Stimulated activated CD8-positive, alpha-beta memory T cell treated with anti-CD3 and anti-CD28 coated beads, Interleukin-4, amount 100 ng/mL, for 24 hours (primary cell): ENCODE data around the gene CTU1.

Experiments used
- DNase-seq: peaks from one replicate; pipeline ENCODE4 v3.0.0-alpha.2; 2020; ENCODE audit warnings: low read depth

CTU1 gene

DNA sequence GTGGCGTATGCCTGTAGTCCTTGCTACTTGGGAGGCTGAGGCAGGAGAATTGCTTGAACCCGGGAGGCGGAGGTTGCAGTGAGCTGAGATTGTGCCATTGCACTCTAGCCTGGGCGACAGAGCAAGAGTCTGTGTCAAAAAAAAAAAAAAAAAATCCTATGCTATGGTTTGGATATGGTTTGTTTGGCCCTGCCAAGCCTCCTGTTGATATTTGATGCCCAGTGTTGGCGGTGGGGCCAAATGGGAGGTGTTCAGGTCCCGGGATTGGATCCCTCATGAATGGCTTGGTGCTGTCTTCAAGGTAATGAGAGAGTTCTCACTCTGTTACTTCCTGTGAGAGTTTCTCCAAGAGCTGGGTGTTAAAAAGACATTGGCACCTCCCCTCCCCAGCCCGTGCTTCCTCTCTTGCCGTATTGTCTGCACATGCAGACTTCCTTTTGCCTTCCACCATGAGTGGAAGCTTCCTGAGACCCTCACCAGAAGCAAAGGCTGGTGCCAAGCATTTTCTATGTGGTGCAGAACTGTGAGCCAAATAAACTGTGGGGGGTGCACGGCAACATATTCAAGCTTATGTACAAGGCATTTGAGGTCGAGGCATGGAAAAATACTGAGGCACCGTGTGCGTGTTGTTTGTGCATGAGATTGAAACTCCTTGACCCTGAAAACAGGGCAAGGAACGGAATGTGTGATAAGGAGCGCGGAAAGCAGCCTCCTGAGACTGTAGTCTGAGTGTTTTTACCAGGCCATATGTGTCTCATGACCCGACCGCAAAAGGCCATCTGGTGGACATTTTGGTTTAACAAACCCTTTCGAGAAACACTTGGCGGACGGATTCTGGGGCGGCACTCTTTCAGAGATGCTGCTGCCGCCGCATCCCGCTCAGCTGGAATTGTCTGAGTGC is 23.8 kb upstream of the CTU1 start:
- no peak for DNase-seq

DNA sequence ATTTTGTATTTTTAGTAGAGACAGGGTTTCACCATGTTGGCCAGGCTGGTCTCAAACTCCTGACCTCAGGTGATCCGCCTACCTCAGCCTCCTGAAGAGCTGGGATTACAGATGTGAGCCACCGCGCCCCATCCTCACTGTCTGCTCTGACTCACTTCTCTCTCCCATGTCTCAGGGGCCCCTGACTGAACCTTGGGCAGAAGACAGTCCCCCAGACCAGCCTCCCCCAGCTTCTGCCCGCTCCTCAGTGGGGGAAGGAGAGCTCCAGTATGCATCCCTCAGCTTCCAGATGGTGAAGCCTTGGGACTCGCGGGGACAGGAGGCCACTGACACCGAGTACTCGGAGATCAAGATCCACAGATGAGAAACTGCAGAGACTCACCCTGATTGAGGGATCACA is 21.5 kb upstream of the CTU1 start:
- no peak for DNase-seq

DNA sequence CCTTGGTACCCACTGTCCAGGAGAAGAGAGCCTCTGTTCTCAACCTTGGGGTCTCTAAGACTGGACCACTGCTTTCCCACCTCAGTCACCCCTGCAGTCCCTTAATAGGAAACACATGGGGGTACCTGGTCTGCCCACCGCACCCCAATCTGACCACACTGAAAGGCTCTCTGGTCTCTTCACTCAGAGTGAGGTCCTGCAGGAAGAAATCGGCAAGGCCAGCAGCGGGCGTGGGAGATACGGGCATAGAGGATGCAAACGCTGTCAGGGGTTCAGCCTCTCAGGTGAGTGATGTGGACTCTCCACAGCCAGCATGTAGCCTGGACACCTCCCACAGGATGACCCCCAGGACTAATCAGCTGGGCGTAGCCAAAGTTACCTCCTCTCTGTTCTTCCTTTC is 20.0 kb upstream of the CTU1 start:
- DNase-seq: no peak

DNA sequence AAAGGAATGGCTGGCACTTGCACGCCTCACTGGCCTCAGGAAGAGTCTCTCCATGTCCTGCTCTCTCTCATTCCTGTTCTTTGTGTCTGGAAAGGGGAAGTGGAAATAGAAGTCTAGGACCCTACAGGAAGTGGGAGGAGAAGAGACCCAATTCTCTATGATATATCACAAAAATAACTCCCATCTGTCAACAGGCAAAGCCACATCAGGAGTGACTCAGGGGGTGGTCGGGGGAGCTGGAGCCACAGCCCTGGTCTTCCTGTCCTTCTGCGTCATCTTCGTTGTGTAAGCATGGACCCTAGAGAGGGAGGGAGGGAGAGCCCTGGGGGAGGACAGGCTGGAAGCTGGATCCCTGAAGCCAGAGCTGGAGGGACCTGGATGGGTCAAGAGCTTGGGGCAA is 19.5 kb upstream of the CTU1 start:
- DNase-seq: no peak

GRCh38 chr19:51127032-51127431 is 18.8 kb upstream of the CTU1 start:
- no peak for DNase-seq

DNA sequence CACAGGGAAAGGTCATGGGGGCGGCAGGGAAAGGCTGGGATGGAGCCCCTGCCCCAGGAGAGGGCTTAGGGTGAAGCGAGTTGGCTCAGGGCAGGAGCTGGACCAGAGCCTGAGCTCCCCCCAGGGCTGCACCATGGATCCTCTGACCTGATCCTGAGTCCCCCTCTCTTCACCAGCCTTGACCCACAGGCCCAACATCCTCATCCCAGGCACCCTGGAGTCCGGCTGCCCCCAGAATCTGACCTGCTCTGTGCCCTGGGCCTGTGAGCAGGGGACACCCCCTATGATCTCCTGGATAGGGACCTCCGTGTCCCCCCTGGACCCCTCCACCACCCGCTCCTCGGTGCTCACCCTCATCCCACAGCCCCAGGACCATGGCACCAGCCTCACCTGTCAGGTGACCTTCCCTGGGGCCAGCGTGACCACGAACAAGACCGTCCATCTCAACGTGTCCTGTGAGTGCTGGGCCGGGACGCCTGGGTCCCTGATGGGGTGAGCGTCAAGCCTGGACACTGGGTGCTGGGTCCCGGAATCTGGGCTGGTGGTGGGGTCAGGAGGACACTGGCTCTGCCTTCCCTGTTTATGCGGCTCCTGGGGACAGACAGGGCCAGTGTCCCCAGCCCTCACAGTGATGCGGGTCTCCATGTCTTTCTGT is 17.3 kb upstream of the CTU1 start:
- DNase-seq: no peak

GRCh38 chr19:51124729-51125128 is 16.5 kb upstream of the CTU1 start, which contains the start of gene SIGLEC9:
Gene SIGLEC9, plus strand, starts transcription at chr19:51124906. Its CDS starts 69 bp downstream, at chr19:51124975.
- DNase-seq: no peak

DNA sequence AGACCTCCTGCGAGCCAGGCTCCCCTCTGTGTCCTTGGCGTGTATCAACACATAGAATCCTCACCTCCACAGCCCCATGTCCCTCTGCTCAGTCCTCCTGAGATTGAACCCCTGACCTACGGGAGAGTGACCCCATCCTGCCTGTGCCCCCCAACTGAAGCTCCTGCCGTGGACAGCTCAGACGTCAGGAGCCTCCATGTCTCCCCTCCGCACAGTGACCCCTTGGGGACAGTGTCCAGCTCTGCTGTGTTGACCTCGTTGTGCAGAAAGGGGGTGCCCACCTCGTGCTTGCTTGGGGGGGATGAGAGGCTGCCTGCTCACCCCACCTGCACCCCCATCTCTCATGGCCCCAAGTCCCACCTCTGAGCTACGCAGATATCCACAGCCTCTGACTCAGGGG is 16.0 kb upstream of the CTU1 start:
- no peak for DNase-seq

DNA sequence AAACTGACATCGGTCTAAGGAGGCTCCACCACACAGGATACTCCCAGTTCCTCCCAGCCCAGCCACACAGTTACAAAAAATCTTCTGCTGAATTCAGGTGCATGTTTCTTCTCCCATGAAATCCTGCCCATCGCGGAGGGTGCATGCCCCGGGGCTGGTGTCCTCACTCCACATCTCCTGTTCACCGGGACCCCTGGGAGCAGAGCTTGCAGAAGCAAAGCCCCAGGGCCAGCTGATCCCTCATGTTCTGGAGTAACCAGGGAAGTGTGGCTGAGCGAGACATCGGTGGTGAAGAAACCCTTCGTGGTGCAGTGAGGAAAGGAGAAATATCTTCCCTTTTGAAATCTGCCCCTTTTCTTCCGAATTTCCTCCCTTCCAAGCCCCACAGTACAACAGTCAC is 15.6 kb upstream of the CTU1 start:
- DNase-seq: no peak

GRCh38 chr19:51123381-51123800 is 15.2 kb upstream of the CTU1 start:
- no peak for DNase-seq

- no peak for DNase-seq
Measured at GRCh38 chr19:51122112-51122981, 14.1 kb upstream of the CTU1 start.

DNA sequence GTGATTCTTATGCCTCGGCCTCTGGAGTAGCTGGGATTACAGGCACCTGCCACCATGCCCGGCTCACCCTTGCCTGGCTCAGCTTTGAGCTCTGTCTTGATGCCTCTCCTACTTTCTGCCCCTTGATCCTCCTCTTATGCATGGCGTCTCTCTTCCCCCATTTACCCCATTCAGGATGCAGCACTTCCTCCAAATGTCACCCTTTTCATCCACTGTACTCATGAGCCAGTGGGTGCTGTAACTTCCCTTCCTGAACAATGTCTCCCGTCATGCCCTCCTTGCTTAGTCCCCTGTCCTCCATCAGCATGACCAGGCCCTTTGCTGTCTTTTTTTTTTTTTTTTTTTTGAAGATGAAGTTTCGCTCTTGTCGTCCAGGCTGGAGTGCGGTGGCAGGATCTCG is 13.0 kb upstream of the CTU1 start:
- no peak for DNase-seq

- no peak for DNase-seq
Measured at GRCh38 chr19:51120160-51120559, 12.0 kb upstream of the CTU1 start.

GRCh38 chr19:51119611-51120010 is 11.4 kb upstream of the CTU1 start:
- no peak for DNase-seq

DNA sequence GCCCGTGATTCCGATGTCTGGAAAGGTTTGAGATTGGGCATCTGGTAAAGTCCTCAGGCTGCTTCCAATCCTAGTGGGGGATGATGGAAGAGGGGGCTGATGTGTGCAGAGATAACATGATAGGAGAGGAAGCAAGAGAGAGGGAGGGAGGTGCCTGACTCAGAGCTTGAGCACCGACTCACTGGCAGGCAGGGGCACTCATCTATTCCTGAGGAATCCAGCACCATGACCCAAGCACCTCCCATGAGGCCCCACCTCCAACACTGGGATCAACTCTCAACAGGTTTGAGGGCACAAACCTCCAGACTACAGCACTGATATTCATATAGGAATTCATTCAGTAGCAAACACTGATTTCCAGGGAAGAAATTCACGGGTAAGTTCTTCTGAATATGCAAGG is 10.9 kb upstream of the CTU1 start:
- no peak for DNase-seq

DNA sequence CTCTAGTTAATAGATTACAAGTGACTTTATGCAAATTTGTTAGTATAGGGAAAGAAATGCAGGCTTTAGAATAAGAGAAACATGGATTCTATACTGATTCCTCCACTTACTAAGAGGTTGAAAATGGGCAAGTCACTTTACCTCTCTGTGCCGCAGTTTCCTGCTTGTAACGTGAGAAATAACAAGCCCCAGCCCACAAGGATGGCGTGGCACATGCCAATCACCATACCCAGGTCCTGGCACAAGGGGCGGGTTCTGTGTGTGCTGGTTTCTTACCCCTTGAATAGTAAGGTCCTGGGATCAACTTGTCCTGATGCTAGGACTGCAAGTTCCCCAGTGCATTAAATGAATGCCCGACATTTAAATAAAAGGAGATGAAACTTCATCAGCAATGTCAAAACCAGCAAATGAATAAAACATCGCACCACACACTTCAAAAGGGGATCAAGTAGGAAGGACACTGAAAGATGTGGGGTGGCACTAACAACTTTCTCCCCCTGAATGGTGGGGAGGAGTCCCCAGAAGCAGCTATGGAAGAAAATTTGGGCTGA is 8.6 kb upstream of the CTU1 start:
- no peak for DNase-seq

DNA sequence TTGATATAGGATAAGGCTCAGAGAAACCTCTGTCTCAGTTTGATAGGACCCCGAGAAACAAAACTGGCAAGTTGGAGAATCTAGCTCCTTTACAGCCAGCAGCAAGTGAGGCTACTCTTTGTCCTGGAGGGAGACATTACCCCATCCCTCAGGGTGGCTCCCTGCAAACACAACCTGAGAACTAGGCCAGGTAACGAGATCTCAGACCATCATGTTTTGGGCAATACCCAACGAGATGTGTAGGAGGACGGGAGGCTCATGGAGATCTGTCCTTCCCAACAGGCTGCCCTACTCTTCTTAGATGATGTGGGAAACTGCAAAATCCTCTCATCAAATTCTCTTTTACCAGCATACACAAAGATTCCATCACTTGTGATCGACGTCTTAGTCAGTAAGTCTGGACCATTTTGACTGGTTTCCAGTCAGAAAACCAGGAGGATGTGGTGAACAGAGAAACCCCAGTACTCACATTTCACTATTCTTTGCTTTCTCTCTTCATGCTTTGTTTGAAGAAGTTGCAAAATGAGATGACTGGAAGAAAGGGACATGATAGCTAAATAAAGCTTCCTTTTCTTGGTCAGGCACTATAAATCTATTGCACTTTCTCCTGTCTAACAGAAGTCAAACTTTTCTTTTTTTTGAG is 6.0 kb upstream of the CTU1 start:
- DNase-seq: no peak

DNA sequence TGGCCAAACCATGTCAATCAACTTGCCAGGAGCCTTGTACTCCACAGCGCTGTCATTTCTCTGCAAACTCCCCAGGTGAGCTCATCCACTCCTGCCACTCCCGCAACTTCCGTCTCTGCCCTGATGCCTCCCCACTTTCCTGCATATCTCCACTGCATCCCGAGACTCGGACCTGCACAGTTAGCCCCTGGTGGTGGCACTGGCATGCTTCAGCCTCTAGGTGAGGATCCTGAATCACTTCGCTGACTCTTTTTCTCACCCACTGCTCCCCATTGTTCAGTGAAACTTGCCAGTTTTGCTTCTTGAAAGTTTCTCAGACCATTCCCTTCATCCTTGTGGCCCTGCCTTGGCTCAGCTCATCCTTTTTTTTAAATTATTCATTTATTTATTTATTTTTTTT is 3.4 kb upstream of the CTU1 start:
- DNase-seq: no peak

GRCh38 chr19:51110666-51110971 is 2.4 kb upstream of the CTU1 start:
- no peak for DNase-seq

DNA sequence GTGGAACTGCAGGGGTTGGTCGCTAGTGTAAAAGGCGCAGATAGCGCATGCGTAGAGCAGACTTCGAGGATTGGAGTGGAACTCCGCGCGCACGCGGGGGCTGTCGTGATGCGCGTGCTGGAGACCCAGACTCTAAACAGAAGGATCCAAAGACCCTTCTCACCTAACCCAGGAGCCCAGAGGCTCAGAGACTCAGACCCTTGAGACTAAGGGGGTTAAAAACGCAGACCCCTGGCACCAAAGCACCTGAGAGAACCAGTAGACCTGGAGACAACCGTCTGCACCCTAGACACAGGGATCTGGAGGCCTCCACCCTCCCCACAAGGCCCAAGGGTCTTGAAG is 567 bp upstream of the CTU1 start:
- DNase-seq: no peak

DNA sequence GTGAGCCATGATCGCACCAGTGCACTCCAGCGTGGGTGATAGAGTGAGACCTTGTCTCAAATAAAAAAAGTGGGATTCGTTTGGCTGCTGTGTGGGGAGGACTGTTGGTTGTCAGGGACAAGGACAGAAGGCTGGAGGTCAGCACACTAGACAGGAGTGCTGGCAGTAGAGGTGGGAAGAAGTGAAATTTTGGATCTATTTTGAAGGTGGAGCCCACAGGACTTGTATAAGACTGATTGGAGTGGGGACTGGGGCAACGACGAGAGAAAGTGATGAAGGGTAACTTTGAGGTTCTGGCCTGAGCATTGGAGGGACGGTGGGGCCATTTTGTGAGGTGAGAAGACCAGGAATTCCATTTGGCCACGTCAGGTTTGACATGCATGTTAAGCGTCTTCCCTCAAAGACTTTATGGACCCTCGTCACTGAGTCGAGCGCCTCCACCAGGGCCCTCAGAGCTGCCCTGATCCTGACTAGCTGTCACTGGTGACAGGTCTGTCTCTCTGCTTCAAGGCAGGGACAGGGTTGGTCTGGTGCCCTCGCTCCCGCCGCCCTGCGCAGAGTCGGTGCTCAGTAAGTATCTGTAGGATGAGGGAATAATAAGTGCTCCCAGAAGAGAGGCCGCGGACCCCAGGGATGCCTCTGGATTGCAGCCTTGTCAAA is 673 bp downstream of the CTU1 start:
- no peak for DNase-seq

DNA sequence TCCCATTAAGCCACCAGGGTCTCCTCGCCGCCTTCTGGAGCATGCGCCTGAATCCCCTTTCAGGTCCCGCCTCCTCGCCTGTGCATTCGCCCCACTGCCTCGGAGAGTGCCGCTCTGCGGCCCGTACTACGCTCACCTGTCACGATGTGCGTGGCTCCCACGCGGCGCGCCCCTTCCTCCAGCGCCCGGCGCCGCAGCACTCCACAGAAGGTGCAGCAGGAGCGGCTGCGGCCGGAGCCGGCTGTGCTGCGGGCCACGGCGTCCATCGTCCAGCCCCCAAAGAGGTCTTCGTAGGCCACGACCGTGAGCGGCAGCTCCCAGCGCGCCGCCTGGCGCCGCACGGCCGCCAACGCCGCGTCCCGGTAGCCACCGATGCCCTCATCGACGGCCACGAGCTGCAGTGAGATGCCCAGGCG is 4.3 kb downstream of the CTU1 start:
- no peak for DNase-seq
